ENCODE measurements around the gene NPTN.

The NPTN gene

GRCh38 chr15:73539212-73540128 lies 93.7 kb downstream of the NPTN start:
- Histone ChIP-seq H3K4me3 (no peak overlapping the region), H3K27ac (no peak overlapping the region)

DNA sequence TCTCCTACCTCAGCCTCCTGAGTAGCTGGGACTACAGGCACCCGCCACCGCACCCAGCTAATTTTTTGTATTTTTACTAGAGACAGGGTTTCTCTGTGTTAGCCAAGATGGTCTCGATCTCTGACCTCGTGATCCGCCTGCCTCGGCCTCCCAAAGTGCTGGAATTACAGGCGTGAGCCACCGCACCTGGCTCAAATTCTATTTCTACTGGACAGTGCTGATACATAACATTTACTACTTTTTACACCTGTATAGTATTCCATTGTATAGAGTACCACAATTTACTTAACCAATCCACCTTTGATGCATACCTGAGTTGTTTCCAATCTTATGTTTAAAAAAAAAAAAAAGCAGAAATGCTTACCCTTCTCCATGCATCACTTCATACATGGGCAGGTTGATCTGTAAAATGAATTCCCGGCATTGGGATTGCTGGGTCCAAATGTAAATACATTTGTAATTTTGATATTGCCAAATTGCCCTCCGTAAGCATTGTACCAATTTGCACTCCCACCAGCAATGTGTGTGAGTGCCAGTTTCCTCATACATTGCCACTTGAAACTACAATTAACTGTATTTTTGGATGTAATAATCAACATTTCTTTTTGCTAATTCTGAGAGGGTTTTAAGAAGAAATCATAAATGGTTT lies 94.5 kb downstream of the NPTN start:
- no peak overlapping the region for H3K4me3 ChIP-seq
- no peak overlapping the region for H3K27ac ChIP-seq

DNA sequence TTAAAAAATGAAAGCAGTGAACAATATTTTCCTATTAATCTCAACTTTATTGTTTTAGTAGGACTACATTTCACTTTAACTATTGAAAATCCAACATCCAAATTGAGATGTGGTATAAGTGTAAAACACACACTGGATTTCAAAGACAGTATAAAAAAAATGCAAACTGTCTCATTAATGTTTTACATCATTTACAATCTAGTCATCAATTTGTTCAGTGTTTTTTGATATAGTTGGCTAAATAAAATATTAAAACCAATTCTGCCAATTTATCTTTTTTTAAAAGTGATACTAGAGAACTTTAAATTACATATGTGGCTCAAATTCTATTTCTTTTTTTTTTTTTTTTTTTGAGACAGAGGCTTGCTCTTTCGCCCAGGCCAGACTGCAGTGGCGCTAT lies 95.1 kb downstream of the NPTN start:
- Histone ChIP-seq H3K4me3 (no peak overlapping the region), H3K27ac (no peak overlapping the region)

DNA sequence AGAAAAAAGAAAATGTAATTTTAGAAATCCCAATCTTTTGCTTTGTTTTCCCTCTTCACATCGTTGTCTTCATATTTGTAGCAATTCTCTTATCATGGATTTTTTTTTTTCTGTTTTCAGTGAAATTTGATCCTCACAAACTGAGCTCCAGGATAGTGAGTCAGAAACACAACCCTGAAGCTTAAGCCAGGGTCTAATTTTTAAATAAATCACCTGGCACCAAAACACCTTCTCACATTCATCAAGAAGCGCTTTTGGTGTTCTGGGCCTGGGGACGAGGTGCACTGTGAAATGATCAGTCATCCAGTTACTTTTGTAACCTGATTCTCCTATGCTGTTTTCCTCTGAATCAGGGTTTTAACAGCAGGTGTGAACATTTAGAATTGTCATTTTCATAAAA lies 102.5 kb downstream of the NPTN start:
- Histone ChIP-seq H3K4me3 (no peak overlapping the region), H3K27ac (no peak overlapping the region)

- no peak overlapping the region for H3K4me3 ChIP-seq
- no peak overlapping the region for H3K27ac ChIP-seq
Measured at GRCh38 chr15:73527598-73527997, 105.6 kb downstream of the NPTN start.

GRCh38 chr15:73524919-73525318 lies 108.3 kb downstream of the NPTN start:
- Histone ChIP-seq H3K27ac (no peak overlapping the region), H3K4me3 (no peak overlapping the region)

GRCh38 chr15:73522011-73522410 lies 111.2 kb downstream of the NPTN start:
- H3K4me3 ChIP-seq, result no peak overlapping the region
- no peak overlapping the region for H3K27ac ChIP-seq

- Histone ChIP-seq H3K4me3 (no peak overlapping the region), H3K27ac (no peak overlapping the region)
Measured at GRCh38 chr15:73518876-73519733, 114.1 kb downstream of the NPTN start.

- no peak overlapping the region for H3K4me3 ChIP-seq
- H3K27ac ChIP-seq, result no peak overlapping the region
Measured at GRCh38 chr15:73518180-73518862, 114.9 kb downstream of the NPTN start.

DNA sequence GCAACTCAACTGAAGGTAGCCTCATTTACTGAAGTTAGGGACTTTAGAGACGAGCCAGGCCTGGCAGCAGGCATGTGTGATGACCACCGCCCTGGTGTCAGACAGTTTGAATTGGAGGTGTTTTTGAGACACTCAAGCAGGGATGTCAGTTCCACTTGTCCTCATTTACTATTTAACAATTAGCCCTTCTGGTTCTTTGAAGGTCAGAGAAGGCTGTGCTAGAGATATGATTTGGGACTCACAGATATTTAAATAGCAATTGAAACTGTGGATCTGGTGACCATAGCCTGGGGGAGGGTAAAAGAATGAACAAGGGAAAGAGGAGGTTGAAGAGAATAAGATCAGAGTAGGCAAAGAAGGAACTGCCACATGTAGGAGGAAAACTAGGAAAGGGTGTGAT lies 115.6 kb downstream of the NPTN start:
- no peak overlapping the region for H3K27ac ChIP-seq

DNA sequence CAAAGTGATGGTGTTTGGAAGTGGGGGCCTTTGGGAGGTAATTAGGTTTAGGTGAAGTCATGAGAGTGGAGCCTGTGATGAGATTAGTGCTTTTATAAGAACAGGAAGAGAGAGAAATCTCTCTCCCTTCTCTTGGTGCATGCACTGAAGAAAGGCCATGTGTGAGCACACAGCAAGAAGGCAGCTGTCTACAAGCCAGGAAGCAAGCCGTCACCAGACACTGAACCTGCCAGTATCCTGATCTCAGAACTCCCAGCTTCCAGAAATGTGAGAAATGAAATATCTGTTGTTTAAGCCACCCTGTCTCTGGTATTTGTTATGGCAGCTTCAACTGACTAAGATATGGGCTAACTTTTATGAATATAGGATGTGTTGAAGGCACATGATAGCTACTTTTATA lies 117.7 kb downstream of the NPTN start:
- Histone ChIP-seq H3K27ac (no peak overlapping the region), H3K4me3 (no peak overlapping the region)

More for the DNA sequence above, 115.6 kb downstream of the NPTN start:
- H3K4me3 ChIP-seq, result no peak overlapping the region
